Fibroblast of lung (primary cell): ENCODE data around the gene SEC24C.

Experiments used
- EZH2 ChIP-seq: IDR thresholded peaks from 2 replicates; pipeline ENCODE4 v1.5.1; 2012; ENCODE audit warnings: low read length, control low read depth, mild to moderate bottlenecking; ENCODE audit errors: missing control alignments
- TF ChIP-seq, protein P1 (sequence below), 2 donors: IDR thresholded peaks in 1 of 2; conservative IDR thresholded peaks in 1 of 2; 1 replicate in 1 of 2; 2 replicates in 1 of 2; pipeline ENCODE4 v1.5.1; 2011 to 2012; ENCODE audit warnings: low read length in 2 of 2, control low read depth in 1 of 2, inconsistent platforms in 1 of 2, low read depth in 1 of 2, mild to moderate bottlenecking in 1 of 2

DNA sequence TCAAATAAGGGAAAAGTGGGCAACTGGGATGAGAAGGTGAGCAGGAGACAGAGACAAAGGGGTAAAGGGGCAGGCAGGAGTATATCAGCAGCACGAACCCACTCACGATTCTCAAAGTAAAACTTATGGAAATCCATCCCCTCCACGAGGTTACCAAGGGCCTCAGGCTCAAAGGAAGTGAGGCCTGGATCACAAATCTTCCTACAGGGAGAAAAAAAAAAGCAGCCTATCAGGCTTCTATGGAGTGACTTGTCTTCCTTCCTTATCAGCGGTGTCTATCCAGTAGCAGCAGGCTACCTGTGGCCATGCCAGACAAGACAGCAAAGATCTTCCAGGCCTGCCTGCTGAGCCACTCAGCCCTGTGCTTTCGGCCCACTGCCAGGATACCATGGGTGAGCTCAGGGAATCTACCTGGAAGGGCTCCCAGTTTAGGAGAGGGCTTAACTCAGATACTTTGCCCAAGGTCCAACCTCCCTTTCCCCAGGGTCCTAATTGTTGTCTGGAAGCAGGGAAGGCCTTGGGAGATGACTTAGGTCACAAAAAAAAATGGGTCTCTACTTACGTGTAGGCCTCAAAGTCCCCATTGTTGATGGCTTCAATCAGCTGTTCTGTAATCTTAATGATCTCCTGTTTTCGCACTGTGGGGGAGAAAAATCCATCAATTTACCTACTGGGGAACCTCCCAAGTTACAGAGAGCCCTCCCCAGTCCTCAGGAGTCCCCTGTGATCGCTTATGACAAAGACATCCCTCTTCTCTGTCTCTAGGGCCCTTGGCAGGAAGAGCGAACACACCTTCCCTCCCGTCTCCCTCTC is 73.0 kb downstream of the SEC24C start:
- TF ChIP-seq, protein P1, sequence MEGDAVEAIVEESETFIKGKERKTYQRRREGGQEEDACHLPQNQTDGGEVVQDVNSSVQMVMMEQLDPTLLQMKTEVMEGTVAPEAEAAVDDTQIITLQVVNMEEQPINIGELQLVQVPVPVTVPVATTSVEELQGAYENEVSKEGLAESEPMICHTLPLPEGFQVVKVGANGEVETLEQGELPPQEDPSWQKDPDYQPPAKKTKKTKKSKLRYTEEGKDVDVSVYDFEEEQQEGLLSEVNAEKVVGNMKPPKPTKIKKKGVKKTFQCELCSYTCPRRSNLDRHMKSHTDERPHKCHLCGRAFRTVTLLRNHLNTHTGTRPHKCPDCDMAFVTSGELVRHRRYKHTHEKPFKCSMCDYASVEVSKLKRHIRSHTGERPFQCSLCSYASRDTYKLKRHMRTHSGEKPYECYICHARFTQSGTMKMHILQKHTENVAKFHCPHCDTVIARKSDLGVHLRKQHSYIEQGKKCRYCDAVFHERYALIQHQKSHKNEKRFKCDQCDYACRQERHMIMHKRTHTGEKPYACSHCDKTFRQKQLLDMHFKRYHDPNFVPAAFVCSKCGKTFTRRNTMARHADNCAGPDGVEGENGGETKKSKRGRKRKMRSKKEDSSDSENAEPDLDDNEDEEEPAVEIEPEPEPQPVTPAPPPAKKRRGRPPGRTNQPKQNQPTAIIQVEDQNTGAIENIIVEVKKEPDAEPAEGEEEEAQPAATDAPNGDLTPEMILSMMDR (conservative IDR thresholded peaks at IDR 0.05 in 1 of 2, IDR thresholded peaks at IDR 0.05 in 1 of 2; ENCODE audit: low read depth in 1 of 2, low read length in 2 of 2): no peak
- TF ChIP-seq EZH2: no peak
